Ammon's horn (tissue), 1 donor: ENCODE measurements around the gene FEV.

Experiments
- DNase-seq: peaks from one replicate; pipeline ENCODE4 v3.0.0-alpha.2; 2016; ENCODE audit warnings: low spot score

Gene FEV

DNA sequence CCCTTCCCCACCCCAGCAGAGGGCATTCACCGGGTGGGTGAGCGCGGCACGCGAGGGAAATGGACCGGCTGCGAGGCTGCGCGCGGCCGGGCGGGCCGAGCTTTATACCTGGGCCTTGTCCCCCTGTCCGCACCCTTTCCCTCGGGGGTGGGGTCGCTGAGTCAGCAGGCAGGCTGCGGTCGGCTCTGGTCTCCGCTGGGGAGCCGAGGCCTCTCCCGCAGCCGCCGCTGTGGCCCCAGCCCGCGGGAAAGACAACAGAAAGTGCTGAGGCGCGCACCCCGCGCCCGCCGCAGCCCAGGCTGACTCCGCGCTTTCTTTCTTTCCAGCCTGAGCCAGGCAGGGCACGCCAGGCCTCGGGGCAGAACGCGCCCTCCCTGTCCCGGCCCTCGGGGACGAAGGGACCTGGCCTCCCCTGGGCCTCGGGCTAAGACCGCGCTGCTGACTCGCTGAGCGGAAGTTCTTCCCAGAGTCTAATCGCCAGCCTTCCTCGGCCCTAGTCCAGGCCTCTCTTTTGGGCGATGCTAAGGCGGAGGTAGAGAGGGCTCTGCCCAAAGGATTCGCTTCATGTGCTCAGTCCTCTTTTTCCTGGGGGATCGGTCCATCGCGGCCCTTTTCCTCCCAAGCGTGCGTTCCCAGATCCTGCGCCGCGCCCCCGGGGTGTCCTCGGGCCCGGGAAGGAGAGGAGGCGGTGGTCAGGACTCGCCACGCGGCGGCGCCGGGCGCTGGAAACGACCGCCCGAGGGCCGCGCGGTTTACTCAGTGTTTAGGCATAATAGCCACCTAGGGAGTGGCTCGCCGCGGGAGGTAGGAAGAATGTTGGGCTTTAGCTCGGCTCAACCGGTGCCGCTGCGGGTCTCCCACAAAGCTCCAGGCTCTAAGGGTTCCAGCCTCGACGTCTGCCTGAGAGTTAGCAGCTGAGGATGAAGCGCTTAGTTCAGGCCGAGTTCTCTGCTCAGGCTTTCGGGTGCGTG lies 8.6 kb upstream of the FEV start, which contains the start of gene CRYBA2:
Gene CRYBA2 (minus strand): TSS at position 78 of the 971 bp plus-strand sequence. CDS start 246 bp downstream, outside the sequence.
- no peak for DNase-seq

DNA sequence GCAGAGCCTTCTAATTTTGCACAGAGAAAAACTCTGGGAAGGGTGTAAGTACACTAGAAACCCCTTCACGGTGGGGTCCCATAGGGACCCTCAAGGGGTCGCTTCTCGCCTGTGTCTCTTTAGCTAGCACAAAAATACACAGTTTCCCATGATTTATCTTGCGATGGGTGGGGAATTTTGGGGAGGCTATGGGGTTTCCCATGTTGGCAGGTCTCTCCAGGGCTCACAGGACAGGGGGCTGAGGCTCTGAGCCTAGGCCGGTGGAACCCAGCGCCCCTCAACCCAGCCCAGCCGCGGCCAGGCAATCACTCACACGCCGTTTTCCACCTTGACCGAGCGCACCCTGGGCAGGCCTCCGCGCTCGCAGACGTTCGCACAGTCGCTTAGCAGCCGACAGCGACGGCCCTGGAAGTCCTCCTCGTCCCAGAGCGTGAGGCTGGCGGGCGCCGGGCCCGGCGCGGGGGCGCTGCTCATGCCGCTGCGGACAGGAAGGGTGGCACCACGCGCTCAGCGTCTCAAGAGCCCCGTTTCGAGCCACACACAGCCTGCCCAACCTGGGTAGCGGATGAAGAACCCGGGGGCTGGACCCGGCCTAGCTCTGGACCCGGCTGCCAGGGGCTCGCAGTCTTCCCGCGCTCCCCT lies 7.8 kb upstream of the FEV start:
- no peak for DNase-seq

DNA sequence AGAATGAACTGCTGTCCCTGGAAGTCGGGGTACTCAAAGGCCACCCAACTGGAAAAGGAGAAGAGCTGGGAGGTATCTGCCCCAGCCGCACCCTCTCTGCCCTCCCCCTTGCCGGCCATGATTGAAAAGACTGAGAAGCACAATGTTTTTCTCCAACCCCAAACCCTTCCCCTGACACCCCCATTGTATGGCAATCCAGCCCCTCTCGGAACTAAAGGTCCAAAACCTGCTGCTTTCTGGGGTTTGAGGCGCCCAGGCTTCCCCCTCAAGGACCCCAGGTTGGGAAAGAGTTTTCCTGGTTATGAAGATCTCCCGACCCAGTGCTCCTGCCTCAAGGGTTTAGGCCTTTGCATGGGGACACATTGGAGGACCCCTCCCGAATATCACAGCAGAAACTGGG lies 7.2 kb upstream of the FEV start:
- DNase-seq: no peak

DNA sequence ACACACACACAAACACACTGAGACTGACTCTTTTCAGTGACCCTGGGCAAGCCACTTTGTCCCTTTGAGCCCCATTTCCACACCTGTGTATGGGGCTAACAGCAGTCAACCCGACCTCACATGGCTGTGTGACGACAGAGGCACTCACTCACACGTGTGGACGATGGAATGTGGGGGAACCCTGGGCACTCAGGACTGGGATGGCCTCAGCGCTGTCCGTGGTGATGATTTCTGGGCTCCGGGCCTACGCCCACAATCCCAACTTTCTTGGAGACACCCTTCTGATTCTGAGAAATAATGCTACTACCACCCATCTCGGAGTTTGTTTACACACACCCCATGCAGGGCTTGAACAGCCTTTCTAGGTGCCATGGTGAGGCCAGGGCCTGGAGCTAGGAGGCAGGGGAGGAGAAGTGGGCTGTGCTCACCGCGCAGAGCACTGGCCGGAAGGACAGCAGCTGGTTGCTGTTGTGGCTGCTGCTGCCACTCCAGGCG lies 6.7 kb upstream of the FEV start:
- DNase-seq: no peak

DNA sequence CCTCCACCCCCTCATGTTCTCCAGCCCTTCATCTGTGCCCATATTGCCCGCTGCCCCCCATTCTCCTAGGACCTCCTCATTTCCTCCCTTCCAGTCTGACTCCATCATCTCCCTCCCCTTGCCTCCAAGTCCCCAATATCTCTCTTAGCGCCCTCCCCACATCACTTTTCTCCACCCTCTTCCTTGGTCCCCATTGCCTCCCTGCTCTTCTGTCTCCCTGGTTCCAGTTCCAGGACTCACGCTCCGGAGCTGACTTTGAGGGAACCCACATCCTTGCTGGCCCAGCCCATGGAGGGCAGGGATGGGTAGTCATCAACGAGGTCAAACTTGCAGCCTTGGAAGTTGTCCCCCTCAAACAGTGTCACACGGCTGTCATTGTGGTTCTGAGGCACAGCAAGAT lies 5.6 kb upstream of the FEV start:
- DNase-seq: no peak

DNA sequence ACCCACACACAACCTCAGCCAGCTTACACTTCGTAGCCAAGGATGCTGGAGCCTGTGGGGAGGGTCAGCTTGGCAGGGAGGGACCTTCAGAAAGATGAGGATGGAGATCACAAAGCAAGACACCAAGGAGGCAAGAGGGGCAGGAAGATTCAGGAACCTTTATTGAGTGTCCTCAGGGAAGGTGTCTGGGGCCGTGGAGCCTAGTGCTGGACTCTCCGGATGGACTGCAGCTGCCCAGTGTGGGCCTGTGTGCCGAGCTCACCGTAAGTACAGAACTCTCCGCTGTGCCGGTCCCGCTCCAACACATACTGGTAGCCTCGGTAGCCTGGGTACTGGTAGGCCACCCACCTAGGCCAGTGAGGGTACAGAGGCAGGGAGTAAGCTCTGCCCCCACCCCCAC lies 5.1 kb upstream of the FEV start:
- no peak for DNase-seq

DNA sequence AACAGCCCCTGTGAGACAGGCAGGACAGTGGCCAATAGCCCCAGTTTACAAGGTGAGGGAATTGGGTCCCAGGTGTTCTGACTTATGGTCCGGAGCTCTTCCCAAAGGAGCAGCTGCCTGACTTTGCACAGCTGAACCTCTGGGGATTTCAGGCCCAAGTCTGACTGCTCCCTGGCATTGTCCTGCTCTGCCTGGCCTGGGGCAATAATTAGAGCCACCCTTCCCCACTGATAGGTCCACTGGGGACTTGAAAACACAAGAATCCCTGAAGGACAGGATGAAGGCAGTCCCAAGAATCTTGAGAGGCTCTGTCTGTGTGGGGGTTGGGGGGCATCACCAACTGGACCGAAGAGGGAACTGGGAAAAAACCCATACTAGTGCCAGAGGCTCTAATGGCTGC lies 3.7 kb upstream of the FEV start:
- no peak for DNase-seq

DNA sequence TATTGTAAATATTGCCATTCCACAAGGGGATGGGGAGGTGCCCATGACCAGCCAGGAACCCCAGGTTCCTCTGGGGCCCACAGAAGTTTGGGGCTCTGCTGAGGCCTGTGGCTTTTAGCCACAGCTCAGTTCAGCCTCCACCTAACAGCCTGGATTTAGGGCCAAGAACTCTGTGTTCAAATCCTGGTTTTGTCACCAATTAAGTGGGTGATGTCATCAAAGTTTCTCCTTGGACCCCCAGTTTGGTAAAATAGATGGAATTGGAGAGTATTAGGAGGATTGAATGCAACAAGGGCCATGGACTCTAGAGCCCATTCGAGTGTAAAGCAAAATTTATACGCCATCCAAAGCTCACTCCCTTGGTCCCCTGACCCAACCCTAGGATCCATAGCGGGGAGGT lies 3.2 kb upstream of the FEV start:
- DNase-seq: no peak

DNA sequence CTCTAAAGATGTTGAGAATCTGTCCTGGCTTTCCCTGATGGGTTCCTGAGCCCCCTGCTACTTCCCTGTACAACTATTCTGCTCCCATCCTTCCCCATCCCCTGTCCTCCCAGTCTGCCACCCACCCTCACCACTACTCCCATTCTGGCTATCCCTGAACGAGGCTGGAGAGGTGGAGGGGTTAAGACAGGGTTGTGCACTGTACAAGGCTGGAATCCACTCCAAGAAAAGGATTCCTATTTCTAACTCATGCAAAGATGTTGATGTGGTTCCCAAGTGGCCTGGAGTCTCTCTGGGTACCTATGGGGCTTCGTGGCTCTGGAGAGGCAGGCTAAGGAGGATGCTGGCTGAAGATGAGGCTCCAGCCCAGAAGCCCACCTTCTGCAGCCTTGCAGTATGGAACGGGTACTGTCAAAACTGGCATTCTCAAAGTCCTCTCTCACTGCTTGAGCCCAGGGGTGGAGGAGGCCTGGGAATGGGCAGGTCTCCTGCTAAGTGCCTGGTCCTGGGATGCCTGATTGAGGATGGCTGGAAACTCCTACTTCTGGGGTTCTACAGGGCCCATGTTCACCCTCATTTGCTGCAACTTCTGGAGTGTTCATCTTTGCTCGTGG lies 1.3 kb upstream of the FEV start:
- no peak for DNase-seq

DNA sequence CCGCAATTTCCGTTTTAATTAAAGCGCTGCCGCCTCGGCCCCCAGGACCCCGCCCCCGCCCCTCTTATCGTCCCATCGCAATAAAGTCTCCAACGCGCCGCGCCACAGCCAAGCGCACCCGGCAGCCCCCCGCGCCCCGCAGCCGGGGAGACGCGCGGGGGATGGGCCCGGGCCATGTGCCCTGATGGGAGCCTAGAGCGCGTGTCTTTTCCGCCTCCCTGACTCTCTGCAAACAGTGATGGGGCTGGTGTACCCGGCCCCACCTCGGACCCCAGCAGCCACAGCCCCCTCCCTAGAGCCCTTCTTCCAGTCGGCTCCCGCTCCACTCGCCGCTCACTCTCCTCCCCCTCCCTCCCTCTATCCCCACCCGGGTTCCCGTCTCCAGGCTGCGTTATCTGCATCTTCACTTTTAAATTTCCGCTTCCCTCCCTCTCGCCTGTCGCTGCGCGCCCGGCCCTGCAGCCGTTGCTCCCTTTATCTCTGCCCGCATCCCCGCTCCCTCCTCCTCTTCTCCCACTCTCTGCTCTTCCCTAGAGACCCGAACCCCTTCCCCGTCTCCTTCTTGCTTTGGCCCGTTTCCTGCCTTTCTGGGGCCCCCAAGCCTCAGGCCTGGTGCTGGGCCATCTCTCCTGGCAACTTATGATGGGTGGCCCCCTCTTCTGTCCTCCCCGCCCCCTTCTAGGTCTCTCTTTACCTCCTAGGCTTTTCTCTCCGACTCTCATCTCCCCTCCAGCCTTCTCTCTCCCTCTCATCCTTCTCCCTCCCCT lies 524 bp upstream of the FEV start:
- DNase-seq: no peak

DNA sequence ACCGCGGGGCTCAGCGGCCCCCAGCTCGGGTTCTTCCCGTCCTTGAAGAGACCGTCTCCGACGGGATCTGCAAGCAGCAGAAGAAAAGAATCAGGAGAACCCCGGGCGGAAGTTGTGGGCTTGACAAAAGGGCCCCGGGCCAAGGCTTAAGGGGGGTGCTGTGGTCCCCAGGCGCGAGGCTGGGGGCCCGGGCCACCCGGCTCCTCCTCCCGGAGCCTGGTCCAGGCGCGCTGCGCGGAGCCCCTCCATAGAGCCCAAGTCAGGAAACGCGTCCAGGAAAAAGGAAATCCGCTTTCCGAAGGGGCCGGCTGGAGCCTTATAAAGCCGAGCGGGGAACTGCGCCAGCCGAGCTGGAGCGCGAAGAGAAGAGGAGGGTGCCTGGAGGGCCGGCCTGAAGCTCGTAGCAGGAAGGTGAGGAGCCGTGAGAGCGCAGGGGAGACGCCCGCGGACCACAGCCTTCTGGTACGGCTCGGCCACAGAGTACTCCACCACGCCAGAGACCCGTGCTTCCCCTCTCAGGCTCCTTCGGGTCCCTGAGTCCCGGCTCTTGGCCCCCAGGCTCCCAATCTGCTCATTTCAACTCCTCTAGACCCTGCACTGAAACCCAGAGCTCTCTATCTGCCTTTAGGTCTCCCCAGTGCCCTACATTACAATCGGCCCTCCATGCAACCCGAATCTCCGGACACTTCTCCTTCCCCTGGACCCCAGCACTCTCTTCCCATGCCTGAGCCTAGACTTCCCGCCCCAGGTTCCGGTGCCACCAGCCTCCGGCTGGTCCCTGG lies 554 bp downstream of the FEV start:
- DNase-seq: no peak

DNA sequence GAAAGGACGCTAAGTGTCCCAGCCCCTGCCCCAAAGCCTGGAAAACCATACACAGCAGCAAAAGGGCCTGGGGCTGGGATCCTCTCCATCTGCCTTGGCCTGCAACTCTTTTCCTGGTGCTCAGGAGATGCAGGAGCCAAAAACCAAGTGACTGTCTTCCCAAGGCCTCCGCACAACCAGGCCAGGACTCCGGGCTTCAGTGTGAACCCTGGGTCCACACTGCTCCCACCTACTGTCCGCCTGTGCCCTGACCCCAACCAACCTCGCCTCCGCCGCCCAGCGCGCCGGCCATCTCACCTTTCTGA lies 1.1 kb downstream of the FEV start:
- no peak for DNase-seq

DNA sequence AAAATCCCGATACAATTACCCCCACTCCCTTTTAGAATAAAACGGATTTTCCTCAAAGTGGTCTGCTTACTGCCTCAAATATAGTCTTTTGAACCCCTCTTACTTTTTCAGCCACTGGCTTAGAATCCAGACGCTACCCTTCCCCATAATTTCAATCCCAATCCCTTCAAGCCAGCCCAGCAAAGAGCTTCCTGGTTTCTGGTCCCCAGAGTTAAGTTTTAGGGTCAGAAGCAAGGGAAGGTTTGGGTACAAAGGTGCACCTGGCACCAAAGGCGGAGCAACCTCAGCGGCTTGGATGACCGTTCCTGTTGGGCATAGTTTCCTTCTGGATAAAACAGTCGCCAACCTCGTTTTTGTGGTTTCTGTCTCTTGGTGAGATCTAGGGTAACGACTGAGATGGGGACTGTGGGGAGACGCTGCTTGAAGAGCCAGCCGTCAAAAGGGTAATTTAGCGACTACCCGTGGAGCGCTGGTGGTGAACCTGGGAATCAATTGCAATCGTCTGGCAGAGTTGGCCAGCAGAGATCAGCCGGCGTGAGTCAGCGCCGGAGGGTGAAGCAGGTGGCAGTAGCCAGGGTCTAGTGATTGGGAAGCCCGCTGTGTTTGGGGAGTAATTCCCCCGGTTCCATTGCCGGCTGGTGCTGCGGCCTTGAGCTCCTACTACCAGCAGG lies 1.6 kb downstream of the FEV start:
- no peak for DNase-seq

DNA sequence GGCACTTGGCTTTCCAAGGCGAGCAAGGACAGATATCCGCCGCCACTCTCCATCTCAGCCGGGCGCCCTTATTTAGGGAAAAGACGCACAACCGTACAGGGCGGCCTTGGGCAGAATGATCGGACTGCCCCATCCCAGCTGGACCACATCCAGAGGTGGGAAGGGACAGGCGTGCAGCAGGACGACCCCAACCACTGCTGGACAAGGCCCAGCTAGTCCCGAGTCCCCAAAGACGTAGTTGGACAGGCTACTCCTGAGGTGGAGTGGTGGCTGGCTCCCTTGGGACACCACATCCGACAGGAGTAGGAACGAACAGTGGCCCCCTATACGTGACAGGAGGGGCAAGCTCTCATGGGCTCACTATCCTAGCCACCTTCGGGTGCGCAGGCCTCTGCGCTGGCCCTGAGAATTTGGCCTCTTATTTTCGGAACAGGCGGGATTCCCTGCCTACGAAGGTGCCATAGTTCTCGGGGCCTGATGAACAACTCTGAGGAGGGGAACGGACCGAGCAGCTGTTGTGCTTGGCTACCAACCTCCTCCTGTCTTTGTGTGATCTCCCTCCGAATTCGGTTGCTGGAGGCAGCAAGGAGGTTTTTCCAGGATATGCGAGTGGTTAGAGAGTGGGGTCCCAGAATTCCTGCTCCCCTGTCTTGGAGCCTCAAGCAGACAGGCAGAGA lies 2.3 kb downstream of the FEV start:
- no peak for DNase-seq

DNA sequence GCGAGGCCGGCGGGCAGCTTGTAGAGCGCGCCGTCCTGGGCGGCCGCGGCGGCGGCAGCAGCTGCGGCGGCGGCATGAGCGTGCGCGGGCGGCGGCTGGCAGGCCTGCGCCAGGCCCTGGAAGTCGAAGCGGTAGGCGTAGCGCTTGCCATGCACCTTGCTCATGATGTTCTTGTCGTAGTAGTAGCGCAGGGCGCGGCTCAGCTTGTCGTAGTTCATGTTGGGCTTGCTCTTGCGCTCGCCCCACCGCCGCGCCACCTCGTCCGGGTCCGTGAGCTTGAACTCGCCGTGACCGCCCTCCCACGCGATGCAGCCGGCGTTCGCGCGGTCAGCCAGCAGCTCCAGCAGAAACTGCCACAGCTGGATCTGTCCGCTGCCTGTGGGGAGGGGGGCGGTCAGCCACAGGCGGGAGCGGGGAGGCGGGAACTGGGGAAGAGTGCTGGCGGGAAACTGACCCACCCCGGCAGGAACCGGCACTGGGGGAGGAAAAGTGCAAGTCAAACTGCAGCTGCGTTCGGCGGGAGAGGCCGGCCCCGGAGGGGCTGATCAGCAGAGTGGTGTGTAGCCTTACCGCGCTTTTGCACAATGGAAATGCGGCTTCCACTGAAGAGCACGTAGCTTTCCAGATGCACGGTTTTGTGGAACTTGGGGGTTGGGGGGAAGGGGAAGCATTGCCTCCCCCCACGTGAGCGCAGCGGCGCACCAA lies 3.0 kb downstream of the FEV start:
- no peak for DNase-seq

DNA sequence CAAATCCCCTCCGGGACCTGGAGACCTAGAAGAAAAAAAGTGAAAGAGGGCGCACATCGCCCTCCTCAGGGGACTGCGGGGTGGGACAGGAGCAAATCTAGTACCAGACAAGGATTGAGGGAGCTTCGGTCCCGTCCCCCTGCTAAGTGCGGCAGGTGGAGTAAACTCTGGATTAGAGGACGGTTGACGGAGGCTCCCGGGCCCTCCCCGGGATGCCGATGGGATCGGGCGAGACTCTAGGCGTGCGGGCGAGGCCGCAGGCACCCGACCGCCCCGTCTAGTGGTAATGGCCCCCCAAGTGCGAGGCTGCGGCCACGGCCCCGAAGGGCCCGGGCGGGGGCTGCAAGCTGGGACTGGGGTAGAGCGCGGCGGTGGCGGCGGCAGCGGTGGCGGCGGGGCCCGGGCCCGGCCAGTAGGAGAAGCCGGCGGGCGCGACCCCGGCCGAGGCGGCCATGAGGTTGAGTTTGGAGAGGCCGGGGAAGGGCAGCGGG lies 3.5 kb downstream of the FEV start:
- no peak for DNase-seq

DNA sequence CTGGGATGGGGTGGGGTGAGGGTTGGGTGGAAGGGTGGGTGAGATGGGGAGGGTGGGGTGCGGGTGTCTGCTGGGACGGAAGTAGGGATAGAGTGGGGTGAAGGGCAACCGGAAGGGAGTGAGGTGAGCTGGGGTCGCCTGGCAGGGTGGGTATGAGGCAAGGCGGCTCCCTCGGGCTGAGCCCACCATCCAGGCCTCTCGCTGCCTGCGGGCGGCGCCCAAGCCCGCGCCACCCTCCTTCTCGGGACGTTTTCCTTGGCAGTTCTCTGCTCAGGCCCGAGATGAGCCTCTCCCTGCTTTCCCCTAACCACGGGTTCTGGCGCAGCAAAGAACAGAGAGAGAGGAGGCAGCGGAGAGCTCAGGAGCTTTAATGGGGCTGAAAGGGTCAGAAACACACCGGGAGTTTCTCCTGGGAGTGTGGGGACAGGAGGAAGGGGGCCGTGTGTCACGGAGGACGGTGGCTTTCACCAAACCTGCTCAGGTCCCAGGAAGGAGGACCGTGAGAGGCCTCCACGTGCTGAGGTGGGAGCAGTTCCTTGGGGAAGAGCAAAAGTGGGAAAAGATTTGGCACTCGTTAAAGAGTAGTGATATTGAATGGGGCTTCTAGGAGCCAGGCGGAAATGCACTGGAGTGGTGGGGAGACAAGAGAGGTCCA lies 4.1 kb downstream of the FEV start:
- no peak for DNase-seq

DNA sequence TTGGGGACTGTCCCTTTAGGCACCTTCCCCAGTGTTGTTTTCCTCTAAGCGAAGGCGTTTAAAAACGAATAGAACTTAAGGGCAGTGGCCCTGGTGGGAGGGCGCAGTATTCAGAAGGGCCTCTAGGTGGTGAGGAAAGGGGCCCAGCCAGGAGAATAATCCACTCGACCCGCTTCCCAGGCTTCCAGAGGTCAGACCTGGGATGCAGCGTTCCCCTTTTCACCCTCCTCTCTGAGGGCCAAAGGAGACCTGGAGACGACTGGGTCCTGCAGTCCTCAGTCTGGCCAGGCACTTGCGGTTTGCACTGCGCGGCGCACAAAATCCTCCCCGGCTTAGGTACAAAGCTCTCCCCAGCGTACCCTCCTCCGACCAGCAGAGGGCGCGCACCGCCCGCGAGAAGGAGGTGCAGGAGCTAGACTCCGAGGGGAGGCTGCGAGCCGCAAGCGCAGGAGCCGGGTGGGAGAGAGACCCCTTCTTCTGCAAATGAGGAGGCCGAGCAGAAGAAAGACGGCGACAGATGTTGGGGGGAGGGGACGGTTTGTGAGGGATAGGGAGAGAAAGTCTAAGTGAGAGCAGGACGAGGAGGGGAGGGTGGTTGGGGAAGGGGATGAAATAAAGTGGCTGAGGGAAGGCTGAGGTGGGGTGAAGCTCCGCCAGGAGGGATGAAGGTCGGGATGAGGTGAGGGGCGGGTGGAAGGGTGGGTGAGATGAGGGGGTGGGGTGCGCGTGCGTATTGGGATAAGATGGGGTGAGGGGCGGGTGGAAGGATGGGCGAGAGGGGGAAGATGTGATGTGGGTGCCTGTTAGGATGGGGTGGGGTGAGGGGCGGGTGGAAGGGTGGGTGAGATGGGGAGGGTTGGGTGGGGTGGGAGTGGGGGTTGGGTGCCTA lies 4.9 kb downstream of the FEV start:
- DNase-seq: peak; percentile 86
